SU-DHL-6 (cell line): Measurements from ENCODE around the gene KRTAP4-4.

Source experiments
- H2AFZ ChIP-seq: fragments of 200-600 bp; sonication (generic); 2 replicates; pipeline ENCODE4 v1.6.1; 2014; ENCODE audit warnings: low read depth, mild to moderate bottlenecking, moderate library complexity, mixed read lengths, antibody characterized with exemption, low read length; ENCODE audit not compliant: severe bottlenecking
- H3F3A ChIP-seq: fragments of 200-600 bp; shearing (Covaris generic); 2 replicates; pipeline ENCODE4 v1.6.0; 2016; ENCODE audit warnings: antibody characterized with exemption, mild to moderate bottlenecking; ENCODE audit not compliant: insufficient read depth
- H3K27ac ChIP-seq: fragments of 200-600 bp; sonication (generic); 2 replicates; pipeline ENCODE4 v1.5.1; 2016; ENCODE audit warnings: low read depth, mild to moderate bottlenecking, low read length, moderate library complexity, mixed read lengths
- H3K27me3 ChIP-seq: fragments of 200-600 bp; sonication (generic), shearing (Covaris generic); 2 replicates; pipeline ENCODE4 v1.6.0; 2014; ENCODE audit warnings: mild to moderate bottlenecking, low read length
- H3K36me3 ChIP-seq: fragments of 200-600 bp; sonication (generic); 2 replicates; pipeline ENCODE4 v1.6.1; 2014; ENCODE audit warnings: mild to moderate bottlenecking, low read length, mixed read lengths
- H3K4me2 ChIP-seq: fragments of 300-600, 200-600 bp; shearing (Covaris generic), sonication (generic); 2 replicates; pipeline ENCODE4 v1.6.0; 2014; ENCODE audit warnings: low read length, low read depth, mild to moderate bottlenecking; ENCODE audit not compliant: poor library complexity, severe bottlenecking
- H3K4me3 ChIP-seq: fragments of 200-600 bp; sonication (generic); 2 replicates; pipeline ENCODE4 v1.5.1; 2014; ENCODE audit warnings: antibody characterized with exemption, low read length, mild to moderate bottlenecking, mixed read lengths; ENCODE audit not compliant: insufficient read depth, poor library complexity, severe bottlenecking
- H3K79me2 ChIP-seq: fragments of 200-600 bp; sonication (generic); 2 replicates; pipeline ENCODE4 v1.6.1; 2014; ENCODE audit warnings: mild to moderate bottlenecking, low read length, moderate library complexity; ENCODE audit not compliant: insufficient read depth
- H3K9ac ChIP-seq: fragments of 200-600 bp; sonication (generic); 2 replicates; pipeline ENCODE4 v1.7.0; 2014; ENCODE audit warnings: mild to moderate bottlenecking, low read length
- H3K9me2 ChIP-seq: fragments of 200-600 bp; sonication (generic); replicated peaks from 2 replicates; pipeline ENCODE4 v1.6.1; 2014; ENCODE audit warnings: low read length; ENCODE audit not compliant: insufficient read depth
- H3K9me3 ChIP-seq: fragments of 200-600 bp; sonication (generic); 2 replicates; pipeline ENCODE4 v1.6.1; 2014; ENCODE audit warnings: low read length, mixed read lengths; ENCODE audit not compliant: insufficient read depth
- H4K20me1 ChIP-seq: fragments of 200-600 bp; sonication (generic); 2 replicates; pipeline ENCODE4 v1.6.1; 2014; ENCODE audit warnings: low read depth, mild to moderate bottlenecking, antibody characterized with exemption, low read length, moderate library complexity, mixed read lengths
- EZH2phosphoT487 ChIP-seq: fragments of 200-600 bp; sonication (generic), shearing (Covaris generic); conservative IDR thresholded peaks from 2 replicates; pipeline ENCODE4 v1.6.1; 2018; ENCODE audit warnings: mild to moderate bottlenecking, antibody characterized with exemption, low read length, moderate library complexity, mixed read lengths
- TF ChIP-seq, protein P1 (sequence below): fragments of 200-600 bp; sonication (generic); IDR thresholded peaks from one replicate; pipeline ENCODE4 v1.5.1; 2017; ENCODE audit warnings: antibody characterized with exemption, mild to moderate bottlenecking, low read length, moderate library complexity; ENCODE audit not compliant: insufficient read depth, poor library complexity, severe bottlenecking

The KRTAP4-4 gene

DNA sequence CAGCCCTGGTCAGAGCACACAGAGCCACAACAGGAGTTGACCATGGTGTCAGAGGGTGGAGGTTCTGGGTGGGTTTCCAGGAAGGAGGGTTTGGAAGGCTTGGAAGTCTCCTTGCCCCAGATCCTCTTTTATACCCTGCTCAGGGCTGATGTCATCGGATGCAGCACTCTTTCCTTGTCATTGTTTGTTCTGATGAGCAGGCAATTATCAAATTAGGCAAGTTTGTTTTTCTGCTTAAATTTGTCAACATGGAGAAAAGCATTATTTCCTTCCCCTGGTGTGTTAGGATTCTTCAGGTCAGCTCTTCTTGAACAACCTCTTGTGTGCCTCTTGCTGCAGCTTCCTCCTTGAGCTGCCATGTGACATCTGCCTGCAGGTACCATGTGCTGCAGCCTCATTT is at the start of gene KRTAP4-4:
Gene KRTAP4-4, minus strand, starts transcription at position 101 of the 400 bp plus-strand sequence. Its CDS starts 57 bp downstream, at position 44.
- no peak for TF ChIP-seq EZH2phosphoT487
- TF ChIP-seq, protein P1, sequence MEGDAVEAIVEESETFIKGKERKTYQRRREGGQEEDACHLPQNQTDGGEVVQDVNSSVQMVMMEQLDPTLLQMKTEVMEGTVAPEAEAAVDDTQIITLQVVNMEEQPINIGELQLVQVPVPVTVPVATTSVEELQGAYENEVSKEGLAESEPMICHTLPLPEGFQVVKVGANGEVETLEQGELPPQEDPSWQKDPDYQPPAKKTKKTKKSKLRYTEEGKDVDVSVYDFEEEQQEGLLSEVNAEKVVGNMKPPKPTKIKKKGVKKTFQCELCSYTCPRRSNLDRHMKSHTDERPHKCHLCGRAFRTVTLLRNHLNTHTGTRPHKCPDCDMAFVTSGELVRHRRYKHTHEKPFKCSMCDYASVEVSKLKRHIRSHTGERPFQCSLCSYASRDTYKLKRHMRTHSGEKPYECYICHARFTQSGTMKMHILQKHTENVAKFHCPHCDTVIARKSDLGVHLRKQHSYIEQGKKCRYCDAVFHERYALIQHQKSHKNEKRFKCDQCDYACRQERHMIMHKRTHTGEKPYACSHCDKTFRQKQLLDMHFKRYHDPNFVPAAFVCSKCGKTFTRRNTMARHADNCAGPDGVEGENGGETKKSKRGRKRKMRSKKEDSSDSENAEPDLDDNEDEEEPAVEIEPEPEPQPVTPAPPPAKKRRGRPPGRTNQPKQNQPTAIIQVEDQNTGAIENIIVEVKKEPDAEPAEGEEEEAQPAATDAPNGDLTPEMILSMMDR = no peak
- no peaks in the 10 kb centered on the region for H3F3A ChIP-seq
- 0 out of 2 replicates have a peak, but pooled peaks cover 2% of the 10 kb centered on the region for H3K27me3 ChIP-seq
- H3K36me3 ChIP-seq = no peaks in the 10 kb centered on the region
- H3K9me3 ChIP-seq = no peaks in the 10 kb centered on the region
- H3K9me2 ChIP-seq = no peaks in the 10 kb centered on the region
- H2AFZ ChIP-seq = no peak within 1 kb of the TSS
- no peaks in the 10 kb centered on the region for H4K20me1 ChIP-seq
- H3K4me3 ChIP-seq = no peak within 1 kb of the TSS
- H3K9ac ChIP-seq = no peak within 1 kb of the TSS
- H3K27ac ChIP-seq = no peak within 1 kb of the TSS
- H3K4me2 ChIP-seq = no peak within 1 kb of the TSS
- H3K79me2 ChIP-seq = no peaks in the 10 kb centered on the region

DNA sequence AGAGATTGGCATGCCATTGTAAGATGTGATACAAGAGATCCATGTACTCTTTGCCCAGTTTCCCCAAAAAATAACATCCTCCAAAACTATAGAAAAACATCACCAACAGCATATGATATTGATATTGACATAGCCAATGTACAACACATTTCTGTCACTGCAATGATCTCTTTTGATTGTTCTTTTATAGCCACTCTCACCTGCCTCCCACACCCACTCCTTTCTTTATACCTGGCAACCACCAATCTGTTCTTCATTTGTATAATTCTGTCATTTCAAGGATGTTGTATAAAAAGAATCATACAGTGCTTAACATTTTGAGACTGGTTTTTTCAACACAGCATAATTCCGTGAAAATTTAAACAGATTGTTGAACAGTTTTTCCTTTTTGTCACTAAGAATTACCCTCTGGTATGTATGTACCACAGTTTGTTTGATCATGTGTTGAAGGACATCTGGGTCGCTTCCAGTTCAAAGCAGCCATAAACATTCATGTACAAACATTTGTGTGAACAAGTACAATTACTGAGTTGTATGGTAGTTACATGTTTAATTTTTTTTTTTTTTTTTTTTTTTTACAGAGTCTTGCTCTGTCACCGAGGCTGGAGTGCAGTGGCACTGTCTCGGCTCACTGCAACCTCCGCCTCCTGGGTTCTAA is 39.0 kb upstream of the KRTAP4-4 start:
- Histone ChIP-seq H3K79me2 (no peaks in the 10 kb centered on the region), H3K4me3 (no peak overlapping the region), H3K9me3 (no peaks in the 10 kb centered on the region), H3K27ac (no peak overlapping the region), H3K27me3 (no peaks in the 10 kb centered on the region), H3K36me3 (no peaks in the 10 kb centered on the region), H3K9me2 (no peaks in the 10 kb centered on the region), H3F3A (no peaks in the 10 kb centered on the region), H3K9ac (no peak overlapping the region), H4K20me1 (no peaks in the 10 kb centered on the region), H2AFZ (no peak overlapping the region), H3K4me2 (no peak overlapping the region)
- TF ChIP-seq EZH2phosphoT487 = no peak
- TF ChIP-seq, protein P1 = no peak

DNA sequence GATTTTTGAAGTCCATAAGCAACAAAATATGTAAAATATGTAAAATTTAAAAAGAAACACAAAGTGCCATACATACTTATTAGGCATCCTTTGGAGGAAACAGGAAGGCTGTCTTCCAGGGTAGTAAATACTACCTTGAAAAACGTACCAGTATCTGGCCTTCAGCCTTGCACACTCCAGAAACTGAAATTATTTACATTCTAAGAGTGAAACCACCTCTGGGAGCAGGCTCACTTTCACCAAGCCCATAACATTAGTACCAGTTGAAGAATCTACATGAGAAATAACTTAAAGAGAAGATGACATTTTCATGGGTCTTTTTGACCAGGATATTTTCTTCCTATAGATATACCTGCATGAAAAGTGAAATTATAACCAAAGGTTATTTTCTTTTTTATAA is 35.5 kb upstream of the KRTAP4-4 start:
- TF ChIP-seq, protein P1 = no peak
- no peak for TF ChIP-seq EZH2phosphoT487
- Histone ChIP-seq H3K4me3 (no peak overlapping the region), H3K27ac (no peak overlapping the region)

More for the DNA sequence above, 35.5 kb upstream of the KRTAP4-4 start:
- no peaks in the 10 kb centered on the region for H3F3A ChIP-seq
- H4K20me1 ChIP-seq = no peaks in the 10 kb centered on the region
- no peak overlapping the region for H3K4me2 ChIP-seq
- H3K27me3 ChIP-seq = no peaks in the 10 kb centered on the region
- no peaks in the 10 kb centered on the region for H3K79me2 ChIP-seq
- no peaks in the 10 kb centered on the region for H3K9me2 ChIP-seq
- no peaks in the 10 kb centered on the region for H3K9me3 ChIP-seq
- no peak overlapping the region for H3K9ac ChIP-seq
- H2AFZ ChIP-seq = no peak overlapping the region
- H3K36me3 ChIP-seq = no peaks in the 10 kb centered on the region
